ENCODE data around the gene THBS1. TPM values are rescaled to one million over a fixed set of nuclear protein-coding genes. Genes with fewer than 3 reads are reported as not detected.

The THBS1 gene
- total RNA-seq, 1 donor = 7,420 TPM

GRCh38 chr15:39645976-39646257 lies 65.0 kb downstream of the THBS1 start:
- no peak for DNase-seq (ENCODE audit: low read depth)
- TF ChIP-seq CTCF (IDR thresholded peaks at IDR 0.05; ENCODE audit: insufficient read depth, low read depth, low read length) = no peak
- no peak overlapping the region for H3K4me3 ChIP-seq (ENCODE audit: low read depth, low read length)

GRCh38 chr15:39646425-39646824 lies 65.5 kb downstream of the THBS1 start:
- TF ChIP-seq CTCF (IDR thresholded peaks at IDR 0.05; ENCODE audit: insufficient read depth, low read depth, low read length) = no peak
- H3K4me3 ChIP-seq (ENCODE audit: low read depth, low read length) = no peak overlapping the region
- no peak for DNase-seq (ENCODE audit: low read depth)

Other genes starting within 250 kb of the THBS1 start
- gene FSIP1, start 201.8 kb downstream of the THBS1 start, total RNA-seq = 0.97 and 2.6 TPM in 2 replicates

Measured in fibroblast of villous mesenchyme (primary cell).